ENCODE results near the gene RUFY2.

RUFY2 gene

DNA sequence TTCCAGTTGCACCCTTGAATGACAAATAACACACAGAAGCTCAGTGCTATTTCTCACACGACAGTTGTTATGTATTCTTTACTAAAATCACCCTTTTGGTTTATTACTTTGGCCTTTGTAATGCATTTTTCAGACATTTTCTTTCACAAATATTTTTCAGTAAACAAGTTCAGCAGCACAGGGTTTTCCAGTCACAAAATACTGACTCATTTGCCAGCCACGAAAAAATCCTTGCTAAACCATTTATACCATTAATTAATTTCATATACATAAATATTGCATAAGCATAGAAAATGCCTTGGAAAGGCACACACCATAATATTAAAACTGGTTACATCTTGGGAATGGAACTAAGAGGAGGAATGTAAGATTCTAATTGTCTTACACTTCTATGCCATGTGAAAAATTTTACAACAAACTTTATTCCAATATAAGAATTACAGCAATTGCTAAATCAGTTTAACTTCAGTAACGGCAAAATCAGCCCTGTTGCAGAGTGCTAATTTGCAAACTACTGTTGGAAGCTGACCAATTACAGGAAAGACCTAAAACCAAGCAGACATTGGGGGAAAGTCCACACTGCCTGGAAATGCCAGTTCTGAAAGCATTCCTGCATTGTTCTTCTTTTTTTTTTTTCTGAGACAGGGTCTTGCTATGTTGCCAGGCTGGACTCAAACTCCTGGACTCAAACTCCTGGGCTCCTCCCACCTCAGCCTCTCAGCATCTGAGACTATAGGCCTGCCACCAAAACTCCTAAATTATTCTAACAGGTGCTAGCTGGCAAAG lies 42.8 kb downstream of the RUFY2 start:
- no peak for DNase-seq (ENCODE audit: low read depth)

- no peak for DNase-seq (ENCODE audit: low read depth)
Observed at GRCh38 chr10:68362590-68362989, 44.5 kb downstream of the RUFY2 start.

DNA sequence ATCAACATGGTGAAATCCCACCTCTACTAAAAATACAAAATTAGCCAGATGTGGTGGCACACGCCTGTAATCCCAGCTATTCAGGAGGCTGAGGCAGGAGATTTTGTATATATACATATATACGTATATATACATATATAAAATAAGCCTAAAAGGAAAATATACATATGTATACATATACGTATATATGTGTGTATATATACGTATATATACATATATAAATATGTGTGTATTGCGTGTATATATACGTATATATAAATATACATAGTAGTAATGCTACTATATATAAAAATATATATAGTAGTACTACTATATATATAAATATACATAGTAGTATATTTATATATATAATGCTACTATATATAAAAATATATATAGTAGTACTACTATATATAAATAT lies 47.9 kb downstream of the RUFY2 start:
- no peak for DNase-seq (ENCODE audit: low read depth)

- no peak for DNase-seq (ENCODE audit: low read depth)
Observed at GRCh38 chr10:68353537-68353936, 53.5 kb downstream of the RUFY2 start.

GRCh38 chr10:68348265-68348741 lies 58.8 kb downstream of the RUFY2 start:
- DNase-seq (ENCODE audit: low read depth) = peak; percentile 20

DNA sequence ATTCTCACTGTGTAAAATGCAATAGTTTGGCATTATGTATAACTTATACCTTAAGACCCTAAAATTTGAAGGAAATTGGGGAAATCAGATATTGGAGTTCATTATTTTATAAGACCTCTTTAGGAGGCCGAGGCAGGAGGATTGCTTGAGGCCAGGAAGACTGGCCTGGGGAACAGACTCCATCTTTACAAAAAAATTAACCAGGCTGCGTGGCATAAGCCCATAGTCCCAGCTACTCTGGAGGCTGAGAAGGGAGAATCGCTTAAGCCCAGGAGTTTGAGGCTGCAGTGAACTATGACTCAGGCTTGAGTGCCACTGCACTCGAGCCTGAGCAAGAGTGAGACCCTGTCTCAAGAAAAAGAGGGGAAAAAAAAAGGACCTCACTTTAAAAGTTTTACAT lies 60.3 kb downstream of the RUFY2 start:
- no peak for DNase-seq (ENCODE audit: low read depth)

DNA sequence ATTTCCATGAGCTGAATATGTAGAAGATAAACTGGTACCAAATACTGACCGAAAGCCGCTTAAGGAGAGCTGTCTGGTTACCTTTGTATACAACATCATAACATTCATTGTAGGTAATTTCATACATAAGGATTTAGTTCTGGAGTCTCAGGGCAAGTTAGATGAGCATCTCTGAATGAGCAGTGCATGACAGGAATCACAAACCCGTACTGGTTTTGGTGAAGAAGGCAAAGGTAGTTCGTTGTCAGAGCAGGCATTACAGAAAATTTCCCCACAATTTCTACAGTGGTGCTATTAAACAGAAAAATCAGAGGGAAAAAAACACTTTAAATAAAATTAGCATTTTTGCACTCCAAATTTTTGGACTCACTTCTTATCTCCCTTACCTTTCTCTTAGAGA lies 61.5 kb downstream of the RUFY2 start:
- no peak for DNase-seq (ENCODE audit: low read depth)

DNA sequence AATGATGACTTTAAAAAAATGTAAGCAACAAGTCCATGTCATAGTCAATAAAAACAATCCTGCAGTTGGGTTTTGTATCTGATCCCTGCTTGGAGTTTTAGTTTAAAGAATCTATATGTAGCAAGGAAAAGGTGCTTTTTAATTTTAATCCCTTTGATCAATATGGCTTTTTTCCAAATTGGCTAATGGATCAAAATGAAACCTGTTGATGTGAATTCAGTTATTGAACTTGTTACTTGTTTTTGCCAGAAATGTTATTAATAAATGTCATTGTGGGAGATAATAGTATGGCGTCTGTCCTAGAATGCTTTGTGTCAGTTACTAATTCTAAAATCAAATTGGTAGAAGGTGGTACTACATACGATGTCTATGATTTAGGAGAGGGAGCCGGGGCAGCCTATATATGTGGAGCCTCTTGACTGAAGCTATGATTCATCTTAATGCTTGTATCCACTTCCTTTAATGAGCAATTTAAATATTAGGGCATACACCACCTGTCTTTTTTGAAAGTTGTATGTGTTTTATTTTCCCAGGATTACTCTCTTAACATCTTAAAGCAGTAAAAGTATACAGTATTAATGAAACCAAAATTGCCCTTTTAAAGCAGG lies 64.1 kb downstream of the RUFY2 start:
- DNase-seq (ENCODE audit: low read depth) = no peak

DNA sequence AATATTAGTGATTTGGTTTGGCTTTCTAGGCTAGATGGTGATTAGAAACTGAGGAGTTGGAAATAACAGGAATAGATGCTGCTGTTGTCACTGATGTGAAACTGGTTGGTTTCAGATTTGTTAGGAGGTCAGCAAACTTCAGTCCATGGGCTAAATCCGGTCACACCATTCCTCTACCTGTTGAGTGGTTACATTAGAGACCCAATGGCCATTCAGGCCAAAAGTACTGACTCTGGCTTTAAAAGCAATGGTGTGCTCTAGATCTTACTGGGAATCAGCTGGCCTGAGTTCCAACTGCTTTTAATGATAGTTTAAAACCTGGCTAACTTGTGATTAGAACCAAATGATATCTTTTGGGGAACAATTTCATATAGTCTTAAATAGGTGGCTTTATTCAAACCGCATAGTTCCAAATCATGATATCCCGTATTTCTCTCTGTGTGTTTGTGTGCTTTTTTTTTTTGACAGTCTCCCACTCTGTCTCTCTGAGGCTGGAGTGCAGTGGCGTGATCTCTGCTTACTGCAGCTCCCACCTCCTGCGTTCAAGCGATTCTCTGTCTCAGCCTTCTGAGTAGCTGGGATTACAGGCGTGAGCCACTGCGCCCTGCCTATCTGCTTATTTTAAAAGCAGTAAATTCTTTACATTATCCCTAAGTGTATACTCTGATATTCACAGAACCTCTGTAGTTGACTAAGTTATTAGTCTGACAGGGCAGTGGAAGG lies 66.6 kb downstream of the RUFY2 start:
- DNase-seq (ENCODE audit: low read depth) = no peak

- no peak for DNase-seq (ENCODE audit: low read depth)
Observed at GRCh38 chr10:68336754-68337351, 70.2 kb downstream of the RUFY2 start.

- DNase-seq (ENCODE audit: low read depth) = no peak
Observed at GRCh38 chr10:68334672-68335467, 72.2 kb downstream of the RUFY2 start.

GRCh38 chr10:68333440-68334431 lies 73.3 kb downstream of the RUFY2 start:
- DNase-seq (ENCODE audit: low read depth) = no peak

DNA sequence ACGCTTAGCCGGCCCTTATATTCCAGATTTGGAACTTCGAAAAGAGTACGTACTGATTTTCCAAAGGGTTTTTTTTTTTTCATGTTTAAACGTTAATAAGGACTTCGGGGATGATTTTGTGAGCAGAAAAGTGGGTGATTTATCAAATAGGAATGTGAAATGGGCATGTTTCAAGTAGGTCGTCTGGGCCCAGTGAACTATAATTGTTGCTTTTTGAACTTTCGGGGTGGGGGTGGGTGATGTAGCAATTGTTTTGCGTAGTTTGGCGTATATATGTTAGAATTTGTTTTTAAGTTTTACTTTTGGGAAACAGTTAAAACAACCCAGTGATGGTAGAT lies 74.0 kb downstream of the RUFY2 start:
- no peak for DNase-seq (ENCODE audit: low read depth)

DNA sequence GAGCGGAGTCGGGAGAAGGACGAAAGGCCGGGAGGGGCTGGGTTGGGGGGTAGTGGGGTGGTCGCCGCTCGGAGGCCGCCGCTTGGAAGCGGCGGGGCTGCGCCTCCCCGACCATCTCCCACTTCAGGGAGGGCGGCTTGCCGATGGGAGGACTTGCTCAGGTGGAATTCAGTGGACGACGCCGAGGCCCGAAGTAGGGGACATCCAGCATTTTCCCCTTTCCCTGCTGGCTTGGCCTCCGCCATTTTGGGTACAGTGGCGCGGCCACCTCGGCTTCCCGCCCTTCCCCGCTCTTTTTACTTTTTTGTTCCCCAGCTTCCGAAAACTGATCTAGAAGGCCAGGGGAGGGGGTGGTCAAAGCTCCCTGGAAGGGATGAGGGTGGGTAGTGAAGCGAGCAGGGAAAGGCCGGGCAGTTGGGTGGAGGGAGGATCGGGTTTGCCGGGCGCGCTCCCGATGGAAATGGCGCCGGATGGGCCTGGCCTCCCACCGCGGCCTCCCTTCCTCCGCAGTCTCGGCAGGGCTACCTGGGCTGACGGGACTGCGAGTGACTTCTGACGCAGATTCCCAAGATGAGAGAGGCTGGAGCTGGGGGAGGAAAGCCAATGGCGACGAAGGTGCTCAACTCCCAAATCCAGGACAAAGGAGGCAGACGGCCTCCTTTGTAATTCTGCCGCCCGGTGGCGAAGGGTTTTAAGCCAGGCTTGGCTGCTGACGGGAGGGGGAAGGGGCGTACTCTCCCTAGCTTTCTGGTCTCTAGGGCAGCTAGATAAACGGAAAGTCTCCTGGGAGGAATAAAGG lies 74.6 kb downstream of the RUFY2 start, which contains the start of gene PBLD:
Gene PBLD (minus strand): TSS at position 670 of the 799 bp plus-strand sequence. CDS start 26,084 bp downstream, outside the sequence.
- DNase-seq (ENCODE audit: low read depth) = peak; percentile 32

DNA sequence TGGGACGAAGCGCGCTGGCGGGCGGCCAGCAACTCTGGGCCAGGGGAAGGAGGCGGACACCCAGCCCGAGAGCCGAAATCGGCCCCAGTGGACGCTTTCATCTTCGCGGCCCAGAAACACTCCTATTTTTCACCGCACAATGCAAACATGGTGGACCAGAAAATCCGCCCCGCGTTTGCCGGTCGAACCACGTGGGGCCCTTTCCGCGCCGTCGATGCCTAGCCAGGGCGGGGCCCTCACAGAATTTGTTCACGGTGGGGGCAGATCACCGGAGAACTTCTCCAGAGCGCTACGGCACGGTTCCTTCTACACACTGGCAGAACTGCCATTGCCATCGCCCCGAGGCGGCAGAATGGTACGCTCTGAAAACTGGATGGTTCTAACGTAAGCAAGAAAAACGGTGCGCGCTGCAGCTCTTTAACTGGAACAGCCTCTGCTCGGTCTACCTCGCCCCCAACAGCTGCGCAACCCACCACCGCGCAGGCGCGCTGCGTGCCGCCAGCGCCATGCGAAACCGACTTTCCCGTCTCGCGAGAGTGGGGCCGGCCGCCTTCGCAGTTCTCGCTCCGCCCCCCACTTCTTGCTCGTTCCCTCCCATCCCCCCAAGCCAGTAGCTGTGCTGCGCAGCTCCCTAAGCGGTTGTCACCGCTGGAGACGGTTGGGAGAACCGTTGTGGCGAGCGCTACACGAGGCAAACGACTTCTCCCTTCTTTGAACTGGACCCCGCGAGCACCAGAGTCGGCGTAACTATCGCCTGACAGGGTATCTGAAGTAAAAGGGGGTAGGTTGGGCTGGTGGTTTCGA lies 75.4 kb downstream of the RUFY2 start, which contains the start of gene HNRNPH3:
Gene HNRNPH3 (plus strand): TSS at position 610 of the 804 bp plus-strand sequence. CDS start 5,158 bp downstream, outside the sequence.
- peak; percentile 98 for DNase-seq (ENCODE audit: low read depth)

- no peak for DNase-seq (ENCODE audit: low read depth)
Observed at GRCh38 chr10:68330852-68331454, 76.1 kb downstream of the RUFY2 start.

- no peak for DNase-seq (ENCODE audit: low read depth)
Observed at GRCh38 chr10:68329506-68329861, 77.6 kb downstream of the RUFY2 start.

Measured in activated gamma-delta T cell treated with anti-CD3 and anti-CD28 coated beads, Interleukin-2, amount 50 U/mL, for 16 hours (primary cell).